H1 (cell line): Measurements from ENCODE around the gene CD63. TPM values are rescaled to one million over a fixed set of nuclear protein-coding genes. Genes with fewer than 3 reads are reported as not detected.

Source experiments
- CTCF ChIP-seq, 3 experiments: IDR thresholded peaks; 1 replicate in 2 of 3; 2 replicates in 1 of 3; pipeline versions ENCODE4 v1.5.1 to v1.6.1; 2011; ENCODE audit warnings: low read length in 3 of 3, mild to moderate bottlenecking in 3 of 3, inconsistent platforms in 2 of 3, low read depth in 1 of 3, moderate library complexity in 1 of 3; ENCODE audit not compliant: insufficient read depth in 1 of 3; ENCODE audit errors: control extremely low read depth in 1 of 3
- JUN ChIP-seq: IDR thresholded peaks from 2 replicates; pipeline ENCODE4 v1.6.1; 2011; ENCODE audit warnings: low read depth, mild to moderate bottlenecking, improper control_type of control experiment, low read length
- KDM1A ChIP-seq: fragments of 200-600, 300-600 bp; sonication (generic); IDR thresholded peaks from 2 replicates; pipeline ENCODE4 v1.7.1; 2016; ENCODE audit warnings: mild to moderate bottlenecking, low read length, borderline replicate concordance
- NANOG ChIP-seq: IDR thresholded peaks from 2 replicates; pipeline ENCODE4 v1.6.1; 2011; ENCODE audit warnings: low read length, low read depth, mild to moderate bottlenecking, inconsistent platforms; ENCODE audit not compliant: insufficient read depth, poor library complexity, severe bottlenecking
- POU5F1 ChIP-seq: IDR thresholded peaks from 2 replicates; pipeline ENCODE4 v1.6.1; 2011; ENCODE audit warnings: low read depth, mild to moderate bottlenecking, low read length, moderate library complexity
- TAF1 ChIP-seq: IDR thresholded peaks from 2 replicates; pipeline ENCODE4 v1.6.1; 2011; ENCODE audit warnings: mild to moderate bottlenecking, low read depth, low read length
- polyA plus RNA-seq, 7 experiments: library from polyadenylated mRNA; depleted of rRNA in 3 of 7; stranded (reverse) in 5 of 7; unstranded in 2 of 7; fragments of >200 nt in 5 of 7; fragments of 200-250 nt in 2 of 7; gene quantifications; 1 replicate in 5 of 7; 2 replicates in 1 of 7; 4 replicates in 1 of 7; pipeline versions ENCODE4 v1.2.1 to v1.2.3, GENCODE V29; 2011 to 2013; ENCODE audit warnings: missing spikeins in 2 of 7, mixed read lengths in 2 of 7
- total RNA-seq: library from RNA; stranded (reverse); fragmentation: NEBNext Ultra II Directional; extraction: Animal tissue kit (Norgen Biotek cat#: 25700); gene quantifications from 2 replicates; pipeline ENCODE4 v1.2.1, GENCODE V29; 2021
- TF ChIP-seq, protein P1 (sequence below): IDR thresholded peaks from 2 replicates; pipeline ENCODE4 v1.6.1; 2011; ENCODE audit warnings: low read depth, mild to moderate bottlenecking, low read length; ENCODE audit not compliant: insufficient read depth

Gene CD63
- total and polyA plus RNA-seq, 2 of the 8 experiments (the other 6 are each of a cell fraction or from before 2014, with no cell fraction given): 440 to 526 TPM

- TF ChIP-seq CTCF (IDR thresholded peaks at IDR 0.05; ENCODE audit: control extremely low read depth in 1 of 3, insufficient read depth in 1 of 3, low read depth in 1 of 3, low read length in 3 of 3) (peak in 2 of 3 experiments; percentile 14 to 16; a peak in 2 of 4 replicates), TAF1 (no peak; the same call in 1 of the 2 replicates), POU5F1 (no peak), JUN (no peak), NANOG (no peak), KDM1A (no peak)
- TF ChIP-seq, protein P1, sequence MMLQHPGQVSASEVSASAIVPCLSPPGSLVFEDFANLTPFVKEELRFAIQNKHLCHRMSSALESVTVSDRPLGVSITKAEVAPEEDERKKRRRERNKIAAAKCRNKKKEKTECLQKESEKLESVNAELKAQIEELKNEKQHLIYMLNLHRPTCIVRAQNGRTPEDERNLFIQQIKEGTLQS: no peak
- TF ChIP-seq, all 59 proteins: peak for 5
Observed at GRCh38 chr12:55729819-55730818, 1.3 kb upstream of the CD63 start (continued).
